B cell (primary cell): ENCODE measurements around the gene MAP1B. TPM values are rescaled to one million over a fixed set of nuclear protein-coding genes. Genes with fewer than 3 reads are reported as not detected.

Experiments used
- ATAC-seq: fragments of 200-7000 bp; cut with Tn5 transposase; one replicate; pipeline ENCODE4 v1.10.0; 2021; ENCODE audit warnings: low read depth, mild to moderate bottlenecking, moderate number of reproducible peaks, moderate library complexity
- CTCF ChIA-PET: fragments of 350-600 bp; sonication (Branson Sonifier 250); formaldehyde crosslinking; loops from one replicate; lab custom pipeline; 2021; ENCODE audit warnings: antibody characterized with exemption, inconsistent platforms; lab: Charles Lee
- POLR2A ChIA-PET: fragments of 350-600 bp; sonication (Branson Sonifier 250); formaldehyde crosslinking; loops from one replicate; lab custom pipeline; 2021; ENCODE audit warnings: antibody characterized with exemption; lab: Charles Lee
- DNase-seq: peaks from one replicate; pipeline ENCODE4 v3.0.0; 2013
- H2AFZ ChIP-seq: 2 replicates; pipeline ENCODE4 v1.6.1; 2012; ENCODE audit warnings: mild to moderate bottlenecking, low read depth, low read length; ENCODE audit not compliant: insufficient read depth, poor library complexity, severe bottlenecking
- H3K27ac ChIP-seq, 2 donors: 1 replicate in 1 of 2; 2 replicates in 1 of 2; pipeline ENCODE4 v1.5.1; 2012 to 2013; ENCODE audit warnings: low read length in 2 of 2, mild to moderate bottlenecking in 2 of 2, moderate library complexity in 1 of 2
- H3K27me3 ChIP-seq, 4 experiments: fragments of 200-600 bp in 1 of 4; sonication (generic) in 1 of 4; replicated peaks in 1 of 4; 1 replicate in 2 of 4; 2 replicates in 2 of 4; pipeline versions ENCODE4 v1.6.1 to v1.7.0; 2013 to 2016; ENCODE audit warnings: low read length in 3 of 4, mild to moderate bottlenecking in 2 of 4, mixed read lengths in 1 of 4, moderate library complexity in 1 of 4; ENCODE audit not compliant: insufficient read depth in 4 of 4, control insufficient read depth in 3 of 4; ENCODE audit errors: control extremely low read depth in 1 of 4
- H3K36me3 ChIP-seq, 2 experiments: replicated peaks in 1 of 2; 1 replicate in 1 of 2; 2 replicates in 1 of 2; pipeline versions ENCODE4 v1.6.1 to v1.7.1; 2013; ENCODE audit warnings: low read length in 1 of 2; ENCODE audit not compliant: insufficient read depth in 2 of 2, control insufficient read depth in 1 of 2; ENCODE audit errors: control extremely low read depth in 1 of 2, extremely low read depth in 1 of 2
- H3K4me1 ChIP-seq, 2 donors: fragments of 200-600 bp in 1 of 2; sonication (generic) in 1 of 2; 1 replicate in 1 of 2; 2 replicates in 1 of 2; pipeline versions ENCODE4 v1.5.1 to v1.6.1; 2013 to 2017; ENCODE audit warnings: low read length in 2 of 2; ENCODE audit not compliant: control insufficient read depth in 2 of 2, insufficient read depth in 2 of 2
- H3K4me2 ChIP-seq: replicated peaks from 2 replicates; pipeline ENCODE3; 2012; ENCODE audit warnings: mild to moderate bottlenecking, low read depth, low read length; ENCODE audit not compliant: poor library complexity, severe bottlenecking
- H3K4me3 ChIP-seq, 5 experiments: fragments of 200-600 bp in 1 of 5; sonication (generic) in 1 of 5; 1 replicate in 3 of 5; 2 replicates in 2 of 5; pipeline versions ENCODE4 v1.5.1 to v1.7.0; 2011 to 2016; ENCODE audit warnings: low read length in 4 of 5, mild to moderate bottlenecking in 4 of 5, low read depth in 2 of 5, control low read depth in 1 of 5, moderate library complexity in 1 of 5; ENCODE audit not compliant: insufficient read depth in 1 of 5; ENCODE audit errors: control extremely low read depth in 1 of 5, extremely low read depth in 1 of 5
- H3K79me2 ChIP-seq: fragments of 200-600 bp; sonication (generic); one replicate; pipeline ENCODE4 v1.6.0; 2016; ENCODE audit warnings: low read length; ENCODE audit not compliant: control insufficient read depth, insufficient read depth
- H3K9ac ChIP-seq: fragments of 200-600 bp; sonication (generic); 2 replicates; pipeline ENCODE4 v1.6.1; 2017; ENCODE audit warnings: mild to moderate bottlenecking, low read length, moderate library complexity
- H3K9me3 ChIP-seq, 3 donors: one replicate each; pipeline versions ENCODE4 v1.6.1 to v1.7.1; 2013; ENCODE audit warnings: low read length in 2 of 3; ENCODE audit not compliant: control insufficient read depth in 2 of 3, insufficient read depth in 1 of 3; ENCODE audit errors: control extremely low read depth in 1 of 3
- H4K20me1 ChIP-seq: 2 replicates; pipeline ENCODE4 v1.6.0; 2012; ENCODE audit warnings: mild to moderate bottlenecking, low read length; ENCODE audit not compliant: insufficient read depth, control insufficient read depth, poor library complexity, severe bottlenecking
- H3K27ac Mint-ChIP-seq: one replicate; pipeline ENCODE4 v1.8.0; 2021; ENCODE audit warnings: mixed read lengths
- H3K27me3 Mint-ChIP-seq: one replicate; pipeline ENCODE4 v1.8.0; 2021; ENCODE audit warnings: mixed read lengths
- H3K4me1 Mint-ChIP-seq: one replicate; pipeline ENCODE4 v1.8.0; 2021; ENCODE audit warnings: mixed read lengths
- H3K4me3 Mint-ChIP-seq: one replicate; pipeline ENCODE4 v1.8.0; 2021; ENCODE audit warnings: mixed read lengths
- H3K9me3 Mint-ChIP-seq: one replicate; pipeline ENCODE4 v1.8.0; 2022; ENCODE audit warnings: mixed read lengths; ENCODE audit not compliant: insufficient read depth
- EZH2 ChIP-seq: IDR thresholded peaks from 2 replicates; pipeline ENCODE4 v1.6.1; 2012; ENCODE audit warnings: borderline replicate concordance, low read depth, mild to moderate bottlenecking, moderate library complexity, low read length; ENCODE audit not compliant: insufficient read depth, poor library complexity, severe bottlenecking
- WGBS: methylation state at CpG from one replicate; pipeline ENCODE4 v1.1.5; 2013; ENCODE audit warnings: missing lambda C conversion rate; ENCODE audit not compliant: insufficient coverage; 5-methylcytosine and 5-hydroxymethylcytosine counted together
- intact Hi-C: fragments of 100-400 bp; cut with micrococcal nuclease; formaldehyde crosslinking; loops from one replicate; pipeline ENCODE4 v1.10.0; 2022
- polyA plus RNA-seq: library from polyadenylated mRNA; depleted of rRNA; stranded (reverse); fragments of >200 nt; gene quantifications from 2 replicates; pipeline ENCODE4 v1.2.3, GENCODE V29; 2012
- total RNA-seq, 2 donors: library from RNA; stranded (reverse); fragments of 120-200 nt in 1 of 2; gene quantifications; 1 replicate in 1 of 2; 2 replicates in 1 of 2; pipeline versions ENCODE4 v1.2.3 to v1.2.4, GENCODE V29; 2013 to 2022
- TF ChIP-seq, protein P1 (sequence below): fragments of 200-600 bp; IDR thresholded peaks from one replicate; pipeline ENCODE4 v1.8.0; 2022; ENCODE audit warnings: antibody characterized with exemption, mild to moderate bottlenecking

MAP1B gene
- total and polyA plus RNA-seq, 2 donors (not counting 1 experiment from before 2014, with no cell fraction given): 0.15 TPM; not detected in 1

DNA sequence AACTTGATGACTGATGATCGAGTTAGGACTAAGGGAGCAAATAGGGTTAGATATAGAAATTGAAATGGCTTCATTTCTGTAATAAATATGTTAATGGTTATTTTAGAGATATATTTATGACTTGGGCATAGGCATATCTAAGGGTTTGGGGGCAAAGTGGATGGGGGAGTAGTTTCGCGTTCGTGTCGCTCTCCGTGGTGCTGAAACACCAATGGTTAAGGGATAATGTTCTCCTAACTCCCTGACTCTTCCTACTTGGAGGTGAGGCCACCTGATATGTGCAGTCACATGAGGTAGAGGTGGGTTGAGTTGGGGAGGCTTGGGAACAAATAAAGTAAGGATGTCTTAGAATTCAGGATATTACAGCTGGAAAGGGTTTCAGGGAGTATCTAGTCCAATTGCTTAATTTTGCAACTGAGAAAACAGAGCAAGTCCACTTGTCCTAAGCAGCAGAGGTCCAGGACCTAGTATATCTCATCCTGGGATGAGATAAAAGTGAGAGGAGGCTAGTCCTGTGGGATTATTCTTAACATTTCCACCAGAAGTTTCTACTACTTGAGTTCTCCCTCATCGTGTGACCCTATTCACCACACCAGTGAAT lies 44.0 kb upstream of the MAP1B start:
- WGBS: 81% methylated on average over 2 of the region's 7 CpGs
- Histone ChIP-seq H2AFZ (no peak overlapping the region), H3K27ac (no peak overlapping the region), H3K27me3 (peaks cover 0 to 4% (median 0%) of the 10 kb centered on the region in 4 experiments), H3K9ac (no peak overlapping the region), H3K9me3 (no peaks in the 10 kb centered on the region), H3K4me3 (no peak overlapping the region), H3K4me1 (no peaks in the 10 kb centered on the region), H3K36me3 (no peaks in the 10 kb centered on the region), H3K4me2 (no peak overlapping the region), H3K79me2 (no peaks in the 10 kb centered on the region), H4K20me1 (no peaks in the 10 kb centered on the region)
- DNase-seq (no peak), ATAC-seq (no peak)
- intact Hi-C loops: no loop called here
- TF ChIP-seq, protein P1, sequence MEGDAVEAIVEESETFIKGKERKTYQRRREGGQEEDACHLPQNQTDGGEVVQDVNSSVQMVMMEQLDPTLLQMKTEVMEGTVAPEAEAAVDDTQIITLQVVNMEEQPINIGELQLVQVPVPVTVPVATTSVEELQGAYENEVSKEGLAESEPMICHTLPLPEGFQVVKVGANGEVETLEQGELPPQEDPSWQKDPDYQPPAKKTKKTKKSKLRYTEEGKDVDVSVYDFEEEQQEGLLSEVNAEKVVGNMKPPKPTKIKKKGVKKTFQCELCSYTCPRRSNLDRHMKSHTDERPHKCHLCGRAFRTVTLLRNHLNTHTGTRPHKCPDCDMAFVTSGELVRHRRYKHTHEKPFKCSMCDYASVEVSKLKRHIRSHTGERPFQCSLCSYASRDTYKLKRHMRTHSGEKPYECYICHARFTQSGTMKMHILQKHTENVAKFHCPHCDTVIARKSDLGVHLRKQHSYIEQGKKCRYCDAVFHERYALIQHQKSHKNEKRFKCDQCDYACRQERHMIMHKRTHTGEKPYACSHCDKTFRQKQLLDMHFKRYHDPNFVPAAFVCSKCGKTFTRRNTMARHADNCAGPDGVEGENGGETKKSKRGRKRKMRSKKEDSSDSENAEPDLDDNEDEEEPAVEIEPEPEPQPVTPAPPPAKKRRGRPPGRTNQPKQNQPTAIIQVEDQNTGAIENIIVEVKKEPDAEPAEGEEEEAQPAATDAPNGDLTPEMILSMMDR: no peak
- TF ChIP-seq EZH2: no peak
- Mint-ChIP-seq H3K4me3 (no peak overlapping the region), H3K27me3 (peaks cover 18% of the 10 kb centered on the region), H3K9me3 (no peaks in the 10 kb centered on the region), H3K4me1 (no peaks in the 10 kb centered on the region), H3K27ac (no peak overlapping the region)
- ChIA-PET POLR2A (no interaction called here), CTCF (no interaction called here)

DNA sequence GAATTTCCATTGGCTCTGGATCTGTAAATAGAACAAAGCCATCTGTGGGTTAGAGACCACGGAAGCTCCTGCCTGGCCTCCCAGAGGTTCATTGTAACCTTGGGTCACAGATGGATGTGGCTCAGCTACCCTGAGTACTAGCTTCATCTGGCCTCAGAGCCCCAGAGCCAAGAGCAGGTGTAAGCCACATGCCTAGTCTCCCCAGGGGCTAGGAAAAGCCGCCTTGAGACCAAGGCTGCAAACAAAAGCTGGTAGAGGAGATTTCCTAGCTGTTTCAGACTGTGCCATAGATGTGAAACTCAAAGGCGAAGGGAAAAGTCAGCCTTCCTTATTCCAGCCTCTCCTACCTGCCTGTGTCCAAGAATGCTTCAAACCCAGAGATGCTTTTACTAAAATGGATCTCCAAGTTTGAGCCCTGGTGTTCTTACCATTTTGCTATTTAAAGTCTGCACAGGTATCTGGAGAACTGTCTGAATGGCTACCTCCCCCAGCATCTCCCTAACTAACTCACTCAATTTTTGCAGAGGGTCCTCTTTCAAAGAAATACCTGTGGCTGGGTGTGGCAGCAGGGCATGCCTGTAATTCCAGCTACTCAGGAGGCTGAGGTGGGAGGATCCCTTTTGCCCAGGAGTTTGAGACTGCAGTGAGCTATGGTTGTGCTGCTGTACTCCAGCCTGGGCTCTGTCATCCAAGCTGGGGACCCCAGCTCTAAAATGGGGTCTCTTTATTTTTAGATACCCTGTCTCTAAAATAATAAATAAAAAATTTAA lies 42.3 kb upstream of the MAP1B start:
- H3K4me1 Mint-ChIP-seq: no peaks in the 10 kb centered on the region
- H3K27ac ChIP-seq: no peak overlapping the region
- no peak overlapping the region for H3K4me3 Mint-ChIP-seq
- H4K20me1 ChIP-seq: no peaks in the 10 kb centered on the region
- no peaks in the 10 kb centered on the region for H3K9me3 ChIP-seq
- no peaks in the 10 kb centered on the region for H3K79me2 ChIP-seq
- no peak for DNase-seq
- no peak overlapping the region for H2AFZ ChIP-seq
- H3K27me3 ChIP-seq: peaks cover 0 to 4% (median 0%) of the 10 kb centered on the region in 4 experiments
- no peak overlapping the region for H3K27ac Mint-ChIP-seq
- H3K4me3 ChIP-seq: no peak overlapping the region
- no peak for TF ChIP-seq EZH2
- H3K4me1 ChIP-seq: no peaks in the 10 kb centered on the region
- WGBS: 70% methylated on average over 3 of the region's 3 CpGs
- no peak overlapping the region for H3K9ac ChIP-seq
- H3K4me2 ChIP-seq: no peak overlapping the region
- H3K27me3 Mint-ChIP-seq: peaks cover 19% of the 10 kb centered on the region
- ATAC-seq: no peak
- H3K9me3 Mint-ChIP-seq: no peaks in the 10 kb centered on the region
- ChIA-PET POLR2A (no interaction called here), CTCF (no interaction called here)
- no peaks in the 10 kb centered on the region for H3K36me3 ChIP-seq
- intact Hi-C loops: no loop called here
